Neuron (in vitro differentiated cells): Measurements from ENCODE around the gene SHC2.
"Not testable (repeated sequence)": the region's sequence is repeated elsewhere in the genome, so short reads cannot be mapped to it uniquely, and the experiment has no call there.

Experiments used
- H2AFZ ChIP-seq: one replicate; pipeline ENCODE4 v1.6.1; 2013; ENCODE audit warnings: low read depth, mild to moderate bottlenecking, inconsistent platforms, low read length, moderate library complexity
- H3K27me3 ChIP-seq: one replicate; pipeline ENCODE4 v1.6.1; 2013; ENCODE audit warnings: low read length; ENCODE audit not compliant: insufficient read depth
- H3K36me3 ChIP-seq: one replicate; pipeline ENCODE4 v1.6.1; 2013; ENCODE audit warnings: low read length; ENCODE audit not compliant: insufficient read depth
- H3K4me1 ChIP-seq: one replicate; pipeline ENCODE4 v1.6.1; 2013; ENCODE audit warnings: low read length; ENCODE audit not compliant: insufficient read depth
- H3K4me3 ChIP-seq: 2 replicates; pipeline ENCODE4 v1.5.1; 2013; ENCODE audit warnings: mild to moderate bottlenecking, low read length, moderate library complexity
- H3K9me3 ChIP-seq: one replicate; pipeline ENCODE4 v1.6.1; 2013; ENCODE audit warnings: low read length

SHC2 gene

GRCh38 chr19:383040-383439 lies 77.8 kb downstream of the SHC2 start:
- Histone ChIP-seq H3K9me3 (peaks cover 7% of the 10 kb centered on the region), H3K4me3 (no peak overlapping the region), H2AFZ (no peak overlapping the region), H3K27me3 (peaks cover 2% of the 10 kb centered on the region), H3K36me3 (no peaks in the 10 kb centered on the region), H3K4me1 (peaks cover 2% of the 10 kb centered on the region)

GRCh38 chr19:382578-382977 lies 78.3 kb downstream of the SHC2 start:
- not testable (repeated sequence) for H3K27me3 ChIP-seq, H3K36me3 ChIP-seq, H2AFZ ChIP-seq, H3K4me3 ChIP-seq, H3K9me3 ChIP-seq, H3K4me1 ChIP-seq

GRCh38 chr19:381901-382300 lies 78.9 kb downstream of the SHC2 start:
- not testable (repeated sequence) for H3K4me3 ChIP-seq, H3K36me3 ChIP-seq, H2AFZ ChIP-seq, H3K9me3 ChIP-seq, H3K4me1 ChIP-seq, H3K27me3 ChIP-seq

- not testable (repeated sequence) for H2AFZ ChIP-seq, H3K4me1 ChIP-seq, H3K9me3 ChIP-seq, H3K4me3 ChIP-seq, H3K36me3 ChIP-seq, H3K27me3 ChIP-seq
These were observed 80.1 kb downstream of the SHC2 start for GRCh38 chr19:380618-381219.

GRCh38 chr19:379796-380195 lies 81.0 kb downstream of the SHC2 start:
- no peaks in the 10 kb centered on the region for H3K36me3 ChIP-seq
- no peaks in the 10 kb centered on the region for H3K4me1 ChIP-seq
- no peak overlapping the region for H2AFZ ChIP-seq
- H3K27me3 ChIP-seq, result peaks cover 4% of the 10 kb centered on the region
- peaks cover 7% of the 10 kb centered on the region for H3K9me3 ChIP-seq
- H3K4me3 ChIP-seq, result no peak overlapping the region

GRCh38 chr19:378706-379105 lies 82.1 kb downstream of the SHC2 start:
- Histone ChIP-seq H3K27me3 (peaks cover 13% of the 10 kb centered on the region), H3K4me3 (no peak overlapping the region)

GRCh38 chr19:377801-378581 lies 82.8 kb downstream of the SHC2 start:
- H3K4me1 ChIP-seq, result no peaks in the 10 kb centered on the region
- H3K4me3 ChIP-seq, result no peak overlapping the region
- H3K36me3 ChIP-seq, result no peaks in the 10 kb centered on the region

More at GRCh38 chr19:378706-379105, 82.1 kb downstream of the SHC2 start:
- no peak overlapping the region for H2AFZ ChIP-seq
- no peaks in the 10 kb centered on the region for H3K4me1 ChIP-seq
- H3K36me3 ChIP-seq, result no peaks in the 10 kb centered on the region
- H3K9me3 ChIP-seq, result peaks cover 7% of the 10 kb centered on the region

GRCh38 chr19:376111-376470 lies 84.7 kb downstream of the SHC2 start:
- Histone ChIP-seq H3K27me3 (peaks cover 15% of the 10 kb centered on the region), H2AFZ (no peak overlapping the region), H3K9me3 (peaks cover 3% of the 10 kb centered on the region), H3K36me3 (no peaks in the 10 kb centered on the region), H3K4me3 (no peak overlapping the region), H3K4me1 (no peaks in the 10 kb centered on the region)

More at GRCh38 chr19:377801-378581, 82.8 kb downstream of the SHC2 start:
- Histone ChIP-seq H3K9me3 (peaks cover 7% of the 10 kb centered on the region), H2AFZ (no peak overlapping the region), H3K27me3 (peaks cover 15% of the 10 kb centered on the region)

GRCh38 chr19:375395-376110 lies 85.3 kb downstream of the SHC2 start:
- no peaks in the 10 kb centered on the region for H3K36me3 ChIP-seq
- peaks cover 15% of the 10 kb centered on the region for H3K27me3 ChIP-seq
- no peaks in the 10 kb centered on the region for H3K4me1 ChIP-seq
- H3K9me3 ChIP-seq, result peaks cover 2% of the 10 kb centered on the region
- H3K4me3 ChIP-seq, result no peak overlapping the region
- H2AFZ ChIP-seq, result no peak overlapping the region

GRCh38 chr19:374886-375235 lies 86.0 kb downstream of the SHC2 start:
- no peaks in the 10 kb centered on the region for H3K4me1 ChIP-seq
- peaks cover 15% of the 10 kb centered on the region for H3K27me3 ChIP-seq
- no peaks in the 10 kb centered on the region for H3K36me3 ChIP-seq
- no peak overlapping the region for H3K4me3 ChIP-seq
- peaks cover under 1% of the 10 kb centered on the region for H3K9me3 ChIP-seq
- no peak overlapping the region for H2AFZ ChIP-seq

- Histone ChIP-seq H3K36me3 (no peaks in the 10 kb centered on the region), H2AFZ (no peak overlapping the region), H3K4me3 (no peak overlapping the region), H3K4me1 (no peaks in the 10 kb centered on the region), H3K9me3 (no peaks in the 10 kb centered on the region), H3K27me3 (peaks cover 15% of the 10 kb centered on the region)
These were observed 86.5 kb downstream of the SHC2 start for GRCh38 chr19:374183-374885.

GRCh38 chr19:373391-374182 lies 87.2 kb downstream of the SHC2 start:
- H3K36me3 ChIP-seq, result no peaks in the 10 kb centered on the region
- no peaks in the 10 kb centered on the region for H3K9me3 ChIP-seq
- no peaks in the 10 kb centered on the region for H3K4me1 ChIP-seq
- no peak overlapping the region for H3K4me3 ChIP-seq
- peaks cover 13% of the 10 kb centered on the region for H3K27me3 ChIP-seq
- no peak overlapping the region for H2AFZ ChIP-seq
